CD14-positive monocyte (primary cell): ENCODE data around the gene UTRN. TPM values are rescaled to one million over a fixed set of nuclear protein-coding genes. Genes with fewer than 3 reads are reported as not detected.

Experiments
- DNase-seq, 3 donors: peaks; one replicate each; pipeline ENCODE4 v3.0.0-alpha.2; 2011 to 2022
- H2AFZ ChIP-seq: 2 replicates; pipeline ENCODE4 v1.6.0; 2012; ENCODE audit warnings: mild to moderate bottlenecking, low read depth, low read length, inconsistent platforms; ENCODE audit not compliant: insufficient read depth, poor library complexity, severe bottlenecking
- H3K27ac ChIP-seq, 2 donors: 1 replicate in 1 of 2; 2 replicates in 1 of 2; pipeline ENCODE4 v1.5.1; 2012 to 2013; ENCODE audit warnings: low read length in 2 of 2, control low read depth in 1 of 2, inconsistent platforms in 1 of 2, low read depth in 1 of 2, mild to moderate bottlenecking in 1 of 2
- H3K27me3 ChIP-seq, 2 donors: one replicate each; pipeline versions ENCODE4 v1.6.0 to v1.6.1; 2011 to 2013; ENCODE audit warnings: low read length in 2 of 2; ENCODE audit not compliant: control insufficient read depth in 2 of 2, insufficient read depth in 2 of 2
- H3K36me3 ChIP-seq, 2 donors: replicated peaks in 1 of 2; 1 replicate in 1 of 2; 2 replicates in 1 of 2; pipeline versions ENCODE4 v1.5.1 to v1.6.1; 2012 to 2013; ENCODE audit warnings: low read length in 2 of 2, control low read depth in 1 of 2, inconsistent platforms in 1 of 2, mild to moderate bottlenecking in 1 of 2; ENCODE audit not compliant: insufficient read depth in 2 of 2, control insufficient read depth in 1 of 2
- H3K4me1 ChIP-seq, 2 donors: 1 replicate in 1 of 2; 2 replicates in 1 of 2; pipeline versions ENCODE4 v1.5.1 to v1.6.1; 2012 to 2013; ENCODE audit warnings: low read length in 2 of 2, control low read depth in 1 of 2, inconsistent platforms in 1 of 2, mild to moderate bottlenecking in 1 of 2, moderate library complexity in 1 of 2; ENCODE audit not compliant: insufficient read depth in 2 of 2, control insufficient read depth in 1 of 2
- H3K4me2 ChIP-seq: replicated peaks from 2 replicates; pipeline ENCODE3; 2012; ENCODE audit warnings: low read length, moderate library complexity, mild to moderate bottlenecking; ENCODE audit not compliant: poor library complexity, severe bottlenecking; ENCODE audit errors: extremely low read depth
- H3K4me3 ChIP-seq, 3 experiments: fragments of 200-600 bp in 1 of 3; sonication (generic) in 1 of 3; replicated peaks in 1 of 3; 1 replicate in 2 of 3; 2 replicates in 1 of 3; pipeline ENCODE4 v1.5.1; 2011 to 2013; ENCODE audit warnings: low read length in 3 of 3, mild to moderate bottlenecking in 3 of 3, control low read depth in 2 of 3, low read depth in 2 of 3, inconsistent platforms in 1 of 3, moderate library complexity in 1 of 3
- H3K79me2 ChIP-seq: 2 replicates; pipeline ENCODE4 v1.6.0; 2012; ENCODE audit warnings: mild to moderate bottlenecking, control low read depth, inconsistent platforms, low read length, moderate library complexity; ENCODE audit not compliant: insufficient read depth
- H3K9ac ChIP-seq: 2 replicates; pipeline ENCODE4 v1.6.0; 2017; ENCODE audit warnings: low read length, mild to moderate bottlenecking; ENCODE audit not compliant: insufficient read depth, poor library complexity, severe bottlenecking
- H3K9me3 ChIP-seq, 2 donors: replicated peaks in 1 of 2; 1 replicate in 1 of 2; 2 replicates in 1 of 2; pipeline versions ENCODE4 v1.5.1 to v1.6.1; 2012 to 2013; ENCODE audit warnings: low read length in 2 of 2, control low read depth in 1 of 2; ENCODE audit not compliant: control insufficient read depth in 1 of 2, insufficient read depth in 1 of 2
- H4K20me1 ChIP-seq: 2 replicates; pipeline ENCODE4 v1.6.0; 2012; ENCODE audit warnings: mild to moderate bottlenecking, low read length, control low read depth, moderate library complexity; ENCODE audit not compliant: insufficient read depth
- H3K27ac Mint-ChIP-seq, 7 donors: one replicate each; pipeline ENCODE4 v1.8.0; 2020; ENCODE audit warnings: mild to moderate bottlenecking in 7 of 7, mixed read lengths in 7 of 7, moderate library complexity in 6 of 7, inconsistent platforms in 2 of 7
- H3K27me3 Mint-ChIP-seq, 3 donors: one replicate each; pipeline ENCODE4 v1.8.0; 2021 to 2022; ENCODE audit warnings: low read depth in 3 of 3, mild to moderate bottlenecking in 3 of 3, mixed read lengths in 3 of 3, moderate library complexity in 3 of 3, inconsistent platforms in 1 of 3
- H3K36me3 Mint-ChIP-seq, 2 donors: one replicate each; pipeline ENCODE4 v1.8.0; 2020; ENCODE audit warnings: mixed read lengths in 2 of 2, inconsistent platforms in 1 of 2, mild to moderate bottlenecking in 1 of 2
- H3K4me1 Mint-ChIP-seq: one replicate; pipeline ENCODE4 v1.8.0; 2020; ENCODE audit warnings: mild to moderate bottlenecking, mixed read lengths
- H3K4me3 Mint-ChIP-seq, 2 donors: one replicate each; pipeline ENCODE4 v1.8.0; 2020; ENCODE audit warnings: mild to moderate bottlenecking in 2 of 2, mixed read lengths in 2 of 2, moderate library complexity in 1 of 2
- H3K9me3 Mint-ChIP-seq, 7 donors: one replicate each; pipeline ENCODE4 v1.8.0; 2020 to 2022; ENCODE audit warnings: mixed read lengths in 7 of 7, mild to moderate bottlenecking in 6 of 7, moderate library complexity in 6 of 7, inconsistent platforms in 2 of 7
- WGBS: methylation state at CpG from one replicate; pipeline ENCODE4 v1.1.5; 2013; ENCODE audit warnings: missing lambda C conversion rate; ENCODE audit not compliant: insufficient coverage; 5-methylcytosine and 5-hydroxymethylcytosine counted together
- intact Hi-C, 2 donors: fragments of 100-400 bp; cut with micrococcal nuclease; formaldehyde crosslinking; loops; one replicate each; pipeline versions ENCODE4 v1.15.0 to v1.15.1; 2023
- polyA plus RNA-seq, 3 donors: library from polyadenylated mRNA; depleted of rRNA in 1 of 3; unstranded in 2 of 3; stranded (reverse) in 1 of 3; fragments of 300-500 nt in 2 of 3; fragments of >200 nt in 1 of 3; fragmentation: Illumina TruSeq in 2 of 3; gene quantifications; 1 replicate in 2 of 3; 2 replicates in 1 of 3; pipeline ENCODE4 v1.2.3, GENCODE V29; 2012 to 2021
- TF ChIP-seq, protein P1 (sequence below): fragments of 200-600 bp; IDR thresholded peaks from one replicate; pipeline ENCODE4 v1.8.0; 2022; ENCODE audit warnings: antibody characterized with exemption, mild to moderate bottlenecking

The UTRN gene
- polyA plus RNA-seq, 3 donors = 21.8 to 106 (median 66.1) TPM

- H3K9me3 ChIP-seq = no peaks in the 10 kb centered on the region
- peaks cover 0 to 2% of the 10 kb centered on the region in 2 donors for H3K36me3 Mint-ChIP-seq
- intact Hi-C loops = loop anchor here in 1 of 2 donors (10.0 kb wide), 1 partner anchor 53 kb away; no protein-coding TSS in a partner anchor
- H3K9ac ChIP-seq = no peak overlapping the region
- H3K4me3 Mint-ChIP-seq = no peak overlapping the region
- H3K4me2 ChIP-seq = no peak overlapping the region
- H3K36me3 ChIP-seq = no peaks in the 10 kb centered on the region
- 83% methylated on average over 2 of the region's 8 CpGs for WGBS
- no peak overlapping the region for H3K27ac ChIP-seq
- no peaks in the 10 kb centered on the region for H3K79me2 ChIP-seq
- peaks cover 0 to 3% (median 2%) of the 10 kb centered on the region in 3 donors for H3K27me3 Mint-ChIP-seq
- TF ChIP-seq, protein P1, sequence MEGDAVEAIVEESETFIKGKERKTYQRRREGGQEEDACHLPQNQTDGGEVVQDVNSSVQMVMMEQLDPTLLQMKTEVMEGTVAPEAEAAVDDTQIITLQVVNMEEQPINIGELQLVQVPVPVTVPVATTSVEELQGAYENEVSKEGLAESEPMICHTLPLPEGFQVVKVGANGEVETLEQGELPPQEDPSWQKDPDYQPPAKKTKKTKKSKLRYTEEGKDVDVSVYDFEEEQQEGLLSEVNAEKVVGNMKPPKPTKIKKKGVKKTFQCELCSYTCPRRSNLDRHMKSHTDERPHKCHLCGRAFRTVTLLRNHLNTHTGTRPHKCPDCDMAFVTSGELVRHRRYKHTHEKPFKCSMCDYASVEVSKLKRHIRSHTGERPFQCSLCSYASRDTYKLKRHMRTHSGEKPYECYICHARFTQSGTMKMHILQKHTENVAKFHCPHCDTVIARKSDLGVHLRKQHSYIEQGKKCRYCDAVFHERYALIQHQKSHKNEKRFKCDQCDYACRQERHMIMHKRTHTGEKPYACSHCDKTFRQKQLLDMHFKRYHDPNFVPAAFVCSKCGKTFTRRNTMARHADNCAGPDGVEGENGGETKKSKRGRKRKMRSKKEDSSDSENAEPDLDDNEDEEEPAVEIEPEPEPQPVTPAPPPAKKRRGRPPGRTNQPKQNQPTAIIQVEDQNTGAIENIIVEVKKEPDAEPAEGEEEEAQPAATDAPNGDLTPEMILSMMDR = no peak
- no peak overlapping the region for H3K27ac Mint-ChIP-seq
- H3K4me1 Mint-ChIP-seq = no peaks in the 10 kb centered on the region
- H3K4me3 ChIP-seq = no peak overlapping the region
- H2AFZ ChIP-seq = no peak overlapping the region
- H4K20me1 ChIP-seq = no peaks in the 10 kb centered on the region
- H3K27me3 ChIP-seq = no peaks in the 10 kb centered on the region
- H3K9me3 Mint-ChIP-seq = peaks cover 0 to 1% (median 0%) of the 10 kb centered on the region in 7 donors
- DNase-seq = no peak
- H3K4me1 ChIP-seq = no peaks in the 10 kb centered on the region
Measured at GRCh38 chr6:144277605-144278227, 7.4 kb upstream of the UTRN start.

GRCh38 chr6:144278659-144279314 is 6.3 kb upstream of the UTRN start:
- DNase-seq = no peak
- H3K27me3 ChIP-seq = no peaks in the 10 kb centered on the region
- no peak overlapping the region for H3K4me2 ChIP-seq
- H3K36me3 ChIP-seq = no peaks in the 10 kb centered on the region
- WGBS = 81% methylated on average over 2 of the region's 4 CpGs
- no peaks in the 10 kb centered on the region for H4K20me1 ChIP-seq
- H3K9me3 ChIP-seq = no peaks in the 10 kb centered on the region
- Mint-ChIP-seq H3K9me3 (peaks cover 0 to 1% (median 0%) of the 10 kb centered on the region in 7 donors), H3K4me3 (no peak overlapping the region), H3K27ac (no peak overlapping the region), H3K4me1 (peaks cover 4% of the 10 kb centered on the region), H3K36me3 (peaks cover 0 to 2% of the 10 kb centered on the region in 2 donors), H3K27me3 (peaks cover 0 to 3% (median 2%) of the 10 kb centered on the region in 3 donors)
- no peaks in the 10 kb centered on the region for H3K79me2 ChIP-seq
- no peak overlapping the region for H2AFZ ChIP-seq
- no peak overlapping the region for H3K4me3 ChIP-seq
- H3K4me1 ChIP-seq = peaks cover 3 to 6% of the 10 kb centered on the region in 2 donors
- H3K9ac ChIP-seq = no peak overlapping the region
- TF ChIP-seq, protein P1 = no peak
- intact Hi-C loops = loop anchor here in 1 of 2 donors (10.0 kb wide), 1 partner anchor 54 kb away; no protein-coding TSS in a partner anchor
- H3K27ac ChIP-seq = no peak overlapping the region
